GM18499 (cell line): ENCODE data around the gene LCN2.
"Not testable (repeated sequence)": the region's sequence is repeated elsewhere in the genome, so short reads cannot be mapped to it uniquely, and the experiment has no call there.

ENCODE experiments used
- ATAC-seq: cut with Tn5 transposase; IDR thresholded peaks from one replicate; pipeline ENCODE4 v1.9.1; 2021; ENCODE audit warnings: moderate number of reproducible peaks; ENCODE audit not compliant: insufficient read depth, unreplicated experiment

The LCN2 gene

DNA sequence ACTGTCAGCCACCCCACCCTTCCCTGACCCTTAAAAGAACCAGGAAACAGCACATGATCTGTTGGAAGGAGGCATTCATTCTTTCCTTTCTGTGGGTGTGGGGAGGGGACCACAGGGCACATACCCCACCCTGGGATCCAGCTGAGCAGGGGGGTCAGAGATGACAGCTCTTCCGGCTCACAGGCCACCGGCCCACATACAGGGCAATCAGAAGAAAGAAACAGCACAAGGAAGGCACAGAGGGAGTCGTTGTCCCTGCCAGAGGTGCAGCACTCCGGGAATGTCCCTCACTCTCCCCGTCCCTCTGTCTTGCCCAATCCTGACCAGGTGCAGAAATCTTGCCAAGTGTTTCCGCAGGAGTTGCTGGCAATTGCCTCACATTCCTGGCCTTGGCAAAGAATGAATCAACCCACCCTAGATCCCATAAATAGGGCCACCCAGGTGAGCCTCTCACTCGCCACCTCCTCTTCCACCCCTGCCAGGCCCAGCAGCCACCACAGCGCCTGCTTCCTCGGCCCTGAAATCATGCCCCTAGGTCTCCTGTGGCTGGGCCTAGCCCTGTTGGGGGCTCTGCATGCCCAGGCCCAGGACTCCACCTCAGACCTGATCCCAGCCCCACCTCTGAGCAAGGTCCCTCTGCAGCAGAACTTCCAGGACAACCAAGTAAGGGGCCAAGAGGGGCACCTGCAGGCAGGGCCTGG lies at the start of gene LCN2:
LCN2 (plus strand) TSS at position 453 of the 701 bp plus-strand sequence; CDS start at position 526, 73 bp downstream.
- ATAC-seq: no peak

DNA sequence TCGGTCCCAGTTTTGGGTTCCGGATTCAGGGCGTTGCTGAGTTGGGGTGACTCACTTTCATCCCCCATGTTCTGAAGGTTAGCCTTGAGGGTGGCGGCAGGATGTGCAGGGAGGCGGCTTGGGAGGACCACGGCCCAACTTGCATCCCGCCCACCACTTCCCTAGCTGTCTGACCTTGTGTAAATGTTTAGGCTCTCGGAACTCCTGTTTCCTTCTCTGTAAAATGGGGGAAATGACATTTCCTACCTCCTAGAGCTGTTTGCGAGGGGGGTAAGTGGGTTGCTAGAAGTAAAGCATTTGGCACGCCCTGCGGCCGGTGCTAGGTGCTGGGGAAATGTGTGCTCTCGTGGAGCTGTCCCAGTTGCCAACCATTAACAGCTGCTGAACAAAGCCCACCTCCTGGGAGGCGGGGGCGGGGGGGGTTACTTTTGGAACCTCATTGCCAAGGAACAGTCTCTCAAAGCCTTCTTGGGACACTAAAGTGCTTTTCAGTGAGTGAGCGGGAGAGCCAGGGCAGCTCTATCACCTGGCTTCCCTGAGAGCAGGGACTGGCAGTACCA lies 49.2 kb upstream of the LCN2 start:
- ATAC-seq: no peak

DNA sequence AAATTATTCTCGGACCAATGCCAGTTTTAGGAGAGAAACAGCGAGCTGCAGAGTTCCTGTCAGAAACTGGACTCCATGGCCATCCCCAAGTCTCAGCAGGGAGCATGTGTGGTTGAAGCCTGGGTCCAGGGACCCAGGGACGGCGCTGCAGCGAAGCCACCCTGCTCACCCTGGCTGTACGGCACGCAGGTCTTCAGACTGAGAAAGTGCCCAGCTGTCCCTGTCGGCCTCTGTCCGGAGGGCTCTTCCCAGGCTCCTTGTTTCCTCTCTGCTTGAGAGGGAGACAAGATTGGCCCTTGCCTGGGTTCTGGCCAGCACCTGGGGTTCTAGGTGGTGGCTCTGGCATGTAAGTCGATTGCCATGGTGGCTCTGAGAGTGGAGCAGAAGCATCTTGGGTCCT lies 48.7 kb upstream of the LCN2 start:
- no peak for ATAC-seq

DNA sequence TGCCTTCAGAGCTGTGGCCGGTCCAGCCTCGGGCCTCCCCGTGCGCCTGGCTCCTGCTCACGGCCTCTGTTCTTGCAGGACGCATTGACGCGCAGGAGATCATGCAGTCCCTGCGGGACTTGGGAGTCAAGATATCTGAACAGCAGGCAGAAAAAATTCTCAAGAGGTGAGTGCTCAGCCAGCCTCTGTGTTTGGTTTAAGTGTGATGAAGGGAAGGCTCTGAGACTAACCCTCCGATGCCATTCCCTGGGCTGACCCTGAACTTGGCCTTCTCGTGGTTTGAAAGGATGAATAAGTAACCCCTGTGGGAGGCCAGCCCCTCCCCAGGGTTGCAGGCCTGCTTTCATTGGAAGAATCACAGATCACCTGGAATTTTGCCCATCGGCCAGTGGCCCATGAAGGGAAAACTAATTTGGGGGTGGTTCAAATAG lies 48.0 kb upstream of the LCN2 start:
- no peak for ATAC-seq

DNA sequence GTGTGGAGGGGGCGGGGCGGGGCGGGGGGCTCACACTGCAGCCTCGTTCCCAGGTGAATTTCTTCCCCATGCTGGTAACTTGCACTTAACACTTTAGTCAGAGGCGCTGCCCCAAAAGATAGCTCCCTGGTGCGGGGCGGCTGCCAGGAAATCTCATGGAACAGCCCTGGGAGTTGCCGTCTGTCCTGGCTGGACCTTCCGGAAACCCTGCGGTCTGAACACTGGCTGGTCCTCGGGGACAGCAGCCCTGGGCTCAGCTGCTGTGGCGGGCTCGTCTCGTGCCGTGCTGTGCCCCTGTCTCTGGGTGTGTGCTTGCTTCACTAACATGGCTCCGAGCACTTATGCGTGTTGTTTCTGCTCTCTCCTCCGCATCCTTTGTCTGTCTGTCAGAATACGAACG lies 47.6 kb upstream of the LCN2 start:
- no peak for ATAC-seq

DNA sequence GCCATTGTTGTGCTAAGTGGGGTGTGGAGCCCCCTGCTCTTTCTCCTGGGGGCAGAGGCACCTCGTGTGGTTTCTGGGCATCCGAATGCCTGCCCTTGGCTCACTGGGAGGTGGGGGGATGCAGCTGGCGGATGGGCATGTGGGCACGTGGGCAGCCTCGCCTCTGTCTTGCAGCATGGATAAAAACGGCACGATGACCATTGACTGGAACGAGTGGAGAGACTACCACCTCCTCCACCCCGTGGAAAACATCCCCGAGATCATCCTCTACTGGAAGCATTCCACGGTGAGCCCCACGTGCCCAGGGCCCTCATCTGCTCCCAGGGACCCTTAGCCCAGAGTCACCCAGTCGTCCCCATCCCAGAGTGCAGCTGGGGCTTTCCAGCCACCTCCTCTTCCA lies 47.1 kb upstream of the LCN2 start:
- ATAC-seq: no peak

GRCh38 chr9:128102861-128103588 lies 46.2 kb upstream of the LCN2 start:
- ATAC-seq: no peak

DNA sequence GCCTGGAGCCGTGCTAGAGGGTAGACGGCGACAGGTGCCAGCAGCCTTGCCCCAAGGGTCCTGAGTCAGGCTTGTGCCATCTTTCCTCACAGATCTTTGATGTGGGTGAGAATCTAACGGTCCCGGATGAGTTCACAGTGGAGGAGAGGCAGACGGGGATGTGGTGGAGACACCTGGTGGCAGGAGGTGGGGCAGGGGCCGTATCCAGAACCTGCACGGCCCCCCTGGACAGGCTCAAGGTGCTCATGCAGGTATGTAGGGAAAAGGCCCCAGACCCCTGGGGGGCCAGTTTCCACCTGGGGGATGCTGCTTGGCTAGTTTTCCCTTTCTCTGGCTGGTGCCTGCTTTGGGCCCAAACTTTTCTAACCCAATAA lies 45.7 kb upstream of the LCN2 start:
- no peak for ATAC-seq

DNA sequence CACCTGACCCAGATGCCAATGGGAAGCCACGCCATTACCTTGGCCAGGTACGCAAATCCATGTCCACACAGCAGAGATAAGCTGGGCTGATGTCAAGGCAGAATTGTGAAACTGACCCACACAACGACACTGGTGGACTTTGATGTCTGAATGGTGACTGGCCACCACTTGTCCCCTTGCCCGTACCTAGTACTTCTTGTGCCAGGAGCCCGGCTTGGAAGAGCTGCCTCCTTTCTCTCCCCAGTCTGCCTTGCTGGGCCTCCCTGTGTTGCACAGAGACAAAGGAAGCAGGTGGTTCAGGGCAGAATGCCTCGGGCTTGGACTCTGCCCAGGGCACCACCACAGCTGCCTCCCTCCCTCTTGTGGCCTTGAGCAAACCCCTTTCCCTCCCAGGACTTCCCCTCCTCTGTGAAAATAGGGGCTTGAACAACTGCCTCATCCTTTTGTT lies 45.1 kb upstream of the LCN2 start:
- no peak for ATAC-seq

DNA sequence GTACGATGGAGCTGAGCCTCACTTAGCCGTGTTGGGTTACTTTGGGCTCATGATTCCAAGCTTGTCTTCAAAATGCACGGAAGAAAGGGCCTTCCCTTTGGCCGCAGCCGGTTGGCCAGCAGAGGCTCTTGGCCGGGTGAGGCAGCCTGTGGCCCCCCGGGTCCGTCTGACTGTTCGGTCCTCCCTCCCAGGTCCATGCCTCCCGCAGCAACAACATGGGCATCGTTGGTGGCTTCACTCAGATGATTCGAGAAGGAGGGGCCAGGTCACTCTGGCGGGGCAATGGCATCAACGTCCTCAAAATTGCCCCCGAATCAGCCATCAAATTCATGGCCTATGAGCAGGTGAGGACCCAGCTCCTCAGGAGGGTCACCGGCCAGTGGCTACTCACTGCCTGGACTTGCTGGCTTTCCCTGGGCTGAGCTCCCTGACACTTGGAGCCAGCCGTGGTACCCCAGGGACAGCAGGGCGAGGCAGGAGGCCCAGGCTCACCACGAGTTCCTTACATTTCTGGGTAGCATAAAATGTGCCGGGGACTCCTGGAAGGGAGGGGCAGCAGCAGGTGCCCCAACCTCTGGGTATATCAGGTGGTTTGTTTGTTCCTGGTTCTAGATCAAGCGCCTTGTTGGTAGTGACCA lies 43.6 kb upstream of the LCN2 start:
- ATAC-seq: no peak

GRCh38 chr9:128106181-128106939 lies 42.9 kb upstream of the LCN2 start:
- ATAC-seq: no peak

DNA sequence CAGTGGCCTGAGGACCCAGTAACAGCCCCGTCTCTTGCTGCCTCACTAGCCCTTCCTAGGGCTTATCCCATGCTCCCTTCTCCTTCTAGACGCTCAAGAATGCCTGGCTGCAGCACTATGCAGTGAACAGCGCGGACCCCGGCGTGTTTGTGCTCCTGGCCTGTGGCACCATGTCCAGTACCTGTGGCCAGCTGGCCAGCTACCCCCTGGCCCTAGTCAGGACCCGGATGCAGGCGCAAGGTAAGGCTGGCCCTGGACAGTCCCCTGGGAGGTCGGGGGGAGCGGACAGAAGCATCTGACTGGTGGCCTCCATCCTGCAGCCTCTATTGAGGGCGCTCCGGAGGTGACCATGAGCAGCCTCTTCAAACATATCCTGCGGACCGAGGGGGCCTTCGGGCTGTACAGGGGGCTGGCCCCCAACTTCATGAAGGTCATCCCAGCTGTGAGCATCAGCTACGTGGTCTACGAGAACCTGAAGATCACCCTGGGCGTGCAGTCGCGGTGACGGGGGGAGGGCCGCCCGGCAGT lies 42.2 kb upstream of the LCN2 start:
- no peak for ATAC-seq

DNA sequence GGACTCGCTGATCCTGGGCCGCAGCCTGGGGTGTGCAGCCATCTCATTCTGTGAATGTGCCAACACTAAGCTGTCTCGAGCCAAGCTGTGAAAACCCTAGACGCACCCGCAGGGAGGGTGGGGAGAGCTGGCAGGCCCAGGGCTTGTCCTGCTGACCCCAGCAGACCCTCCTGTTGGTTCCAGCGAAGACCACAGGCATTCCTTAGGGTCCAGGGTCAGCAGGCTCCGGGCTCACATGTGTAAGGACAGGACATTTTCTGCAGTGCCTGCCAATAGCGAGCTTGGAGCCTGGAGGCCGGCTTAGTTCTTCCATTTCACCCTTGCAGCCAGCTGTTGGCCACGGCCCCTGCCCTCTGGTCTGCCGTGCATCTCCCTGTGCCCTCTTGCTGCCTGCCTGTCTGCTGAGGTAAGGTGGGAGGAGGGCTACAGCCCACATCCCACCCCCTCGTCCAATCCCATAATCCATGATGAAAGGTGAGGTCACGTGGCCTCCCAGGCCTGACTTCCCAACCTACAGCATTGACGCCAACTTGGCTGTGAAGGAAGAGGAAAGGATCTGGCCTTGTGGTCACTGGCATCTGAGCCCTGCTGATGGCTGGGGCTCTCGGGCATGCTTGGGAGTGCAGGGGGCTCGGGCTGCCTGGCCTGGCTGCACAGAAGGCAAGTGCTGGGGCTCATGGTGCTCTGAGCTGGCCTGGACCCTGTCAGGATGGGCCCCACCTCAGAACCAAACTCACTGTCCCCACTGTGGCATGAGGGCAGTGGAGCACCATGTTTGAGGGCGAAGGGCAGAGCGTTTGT lies 41.6 kb upstream of the LCN2 start:
- no peak for ATAC-seq

- ATAC-seq: no peak
These were observed 40.8 kb upstream of the LCN2 start for GRCh38 chr9:128108269-128109049.

- no peak for ATAC-seq
These were observed 40.1 kb upstream of the LCN2 start for GRCh38 chr9:128109050-128109709.

DNA sequence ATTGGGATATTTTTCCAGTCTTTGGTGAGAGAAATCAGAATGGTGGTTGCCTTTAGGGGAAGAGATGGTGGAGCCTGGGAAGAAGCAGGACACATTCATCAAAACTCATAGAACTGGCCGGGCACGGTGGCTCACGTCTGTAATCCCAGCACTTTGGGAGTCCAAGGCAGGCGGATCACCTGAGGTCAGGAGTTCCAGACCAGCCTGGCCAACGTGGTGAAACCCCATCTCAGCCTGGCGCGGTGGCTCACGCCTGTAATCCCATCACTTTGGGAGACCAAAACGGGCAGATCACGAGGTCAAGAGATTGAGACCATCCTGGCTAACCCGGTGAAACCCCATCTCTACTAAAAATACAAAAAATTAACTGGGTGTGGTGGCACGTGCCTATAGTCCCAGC lies 37.5 kb upstream of the LCN2 start:
- ATAC-seq: not testable (repeated sequence)

DNA sequence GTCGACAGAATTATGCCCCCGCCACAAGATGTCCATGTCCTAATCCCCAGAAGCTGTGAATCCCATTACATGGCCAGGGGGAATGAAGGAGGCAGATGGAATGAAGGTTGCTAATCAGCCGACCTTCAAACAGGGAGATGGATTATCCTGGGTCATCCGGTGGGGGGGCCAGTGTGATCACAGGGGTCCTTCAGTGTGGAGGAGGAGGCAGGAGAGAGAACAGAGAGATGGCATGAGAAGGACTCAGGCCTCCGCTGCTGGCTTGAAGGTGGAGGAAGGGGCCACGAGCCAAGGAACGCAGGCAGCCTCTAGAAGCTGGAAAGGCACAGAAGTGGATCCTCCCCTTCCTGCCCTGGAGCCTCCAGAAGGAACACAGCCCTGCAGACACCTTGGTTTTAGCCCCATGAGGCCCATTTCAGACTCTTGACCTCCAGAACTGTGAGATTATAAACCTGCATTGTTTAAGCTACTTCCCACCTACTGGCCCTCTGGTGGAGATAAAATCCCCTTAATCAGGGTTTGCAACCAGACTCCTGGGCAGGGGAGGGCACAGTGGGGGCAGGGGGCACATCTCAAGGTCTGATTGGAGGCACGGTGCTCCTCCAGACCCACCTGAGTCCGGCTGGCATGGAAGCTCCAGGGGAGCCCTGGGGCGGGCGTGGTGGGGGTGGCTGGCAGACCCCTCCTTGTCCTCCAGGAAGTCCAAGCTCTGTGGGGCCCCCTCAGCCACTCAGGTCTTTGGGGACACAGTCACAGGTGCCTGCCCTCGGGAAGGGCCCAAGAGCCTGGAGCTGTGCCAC lies 35.5 kb upstream of the LCN2 start:
- ATAC-seq: no peak
